Measurements from ENCODE around the gene MAPKAPK2. TPM values are rescaled to one million over a fixed set of nuclear protein-coding genes. Genes with fewer than 3 reads are reported as not detected.

The MAPKAPK2 gene
- total RNA-seq, 2 experiments from 2014 or later = 62.8 to 64.7 TPM

DNA sequence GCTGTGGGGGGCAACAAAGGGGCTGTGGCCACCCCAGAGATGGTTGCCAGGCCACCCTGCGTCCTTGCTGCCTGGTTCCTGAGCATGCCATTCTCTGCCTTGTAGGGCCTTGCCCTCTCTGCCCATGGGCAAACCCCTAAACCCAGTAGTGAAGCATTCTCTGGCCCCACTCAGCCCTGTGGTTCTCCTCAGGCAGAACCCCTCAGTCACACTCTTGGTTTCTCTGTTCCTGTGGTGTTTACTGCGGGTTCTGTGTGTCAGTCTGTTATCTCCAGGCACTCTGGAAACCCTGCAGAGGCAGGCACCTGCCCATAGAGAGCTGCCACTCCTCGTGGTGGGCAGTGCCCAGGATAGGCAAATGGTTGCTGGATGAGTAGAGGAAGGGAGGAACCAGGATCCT, 44.8 kb downstream of the MAPKAPK2 start:
- no peak for ATAC-seq
- Mint-ChIP-seq H3K9me3 (ENCODE audit: low read depth) (no peaks in the 10 kb centered on the region), H3K4me3 (no peak overlapping the region), H3K27ac (peak overlapping the region; percentile 9), H3K27me3 (no peaks in the 10 kb centered on the region), H3K36me3 (ENCODE audit: low read depth) (peaks cover 25% of the 10 kb centered on the region), H3K4me1 (peaks cover 32% of the 10 kb centered on the region)
- intact Hi-C loops (cut with DNase I, micrococcal nuclease) = loop anchor here in 1 of 2 experiments (5.0 kb wide), 2 partner anchors 42 to 253 kb away; no protein-coding TSS in a partner anchor
- no peak for DNase-seq
- ChIA-PET CTCF (interaction anchor here (1.0 to 2.2 kb wide), 3 partner anchors 10 to 79 kb away, joined by 3 to 12 read pairs (median 3); no protein-coding TSS in a partner anchor), POLR2A (no interaction called here)

DNA sequence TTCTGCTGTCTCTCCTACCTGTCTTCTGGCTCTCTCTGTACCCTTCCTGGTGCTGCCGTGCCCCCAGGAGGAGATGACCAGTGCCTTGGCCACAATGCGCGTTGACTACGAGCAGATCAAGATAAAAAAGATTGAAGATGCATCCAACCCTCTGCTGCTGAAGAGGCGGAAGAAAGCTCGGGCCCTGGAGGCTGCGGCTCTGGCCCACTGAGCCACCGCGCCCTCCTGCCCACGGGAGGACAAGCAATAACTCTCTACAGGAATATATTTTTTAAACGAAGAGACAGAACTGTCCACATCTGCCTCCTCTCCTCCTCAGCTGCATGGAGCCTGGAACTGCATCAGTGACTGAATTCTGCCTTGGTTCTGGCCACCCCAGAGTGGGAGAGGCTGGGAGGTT, 47.8 kb downstream of the MAPKAPK2 start:
- Mint-ChIP-seq H3K36me3 (ENCODE audit: low read depth) (peaks cover 29% of the 10 kb centered on the region), H3K27me3 (no peaks in the 10 kb centered on the region), H3K4me3 (no peak overlapping the region), H3K4me1 (peaks cover 34% of the 10 kb centered on the region), H3K9me3 (ENCODE audit: low read depth) (no peaks in the 10 kb centered on the region), H3K27ac (no peak overlapping the region)
- intact Hi-C loops (cut with DNase I, micrococcal nuclease) = no loop called here
- CTCF ChIA-PET = interaction anchor here (0.7 to 7.5 kb wide), 3 partner anchors 37 to 124 kb away, joined by 3 to 198 read pairs (median 3); no protein-coding TSS in a partner anchor
- POLR2A ChIA-PET = no interaction called here
- DNase-seq (no peak), ATAC-seq (no peak)

DNA sequence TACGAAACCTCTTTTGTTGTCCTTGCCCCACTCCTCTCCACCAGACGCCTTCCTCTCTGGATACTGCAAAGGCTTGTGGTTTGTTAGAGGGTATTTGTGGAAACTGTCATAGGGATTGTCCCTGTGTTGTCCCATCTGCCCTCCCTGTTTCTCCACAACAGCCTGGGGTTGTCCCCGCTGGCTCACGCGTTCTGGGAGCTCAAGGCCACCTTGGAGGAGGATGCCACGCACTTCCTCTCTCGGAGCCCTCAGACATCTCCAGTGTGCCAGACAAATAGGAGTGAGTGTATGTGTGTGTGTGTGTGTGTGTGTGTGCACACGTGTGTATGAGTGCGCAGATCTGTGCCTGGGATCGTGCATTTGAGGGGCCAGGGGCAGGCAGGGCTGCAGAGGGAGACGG, 48.3 kb downstream of the MAPKAPK2 start:
- H3K36me3 Mint-ChIP-seq (ENCODE audit: low read depth) = peaks cover 29% of the 10 kb centered on the region
- H3K4me1 Mint-ChIP-seq = peaks cover 39% of the 10 kb centered on the region
- ChIA-PET POLR2A (no interaction called here), CTCF (interaction anchor here (0.7 to 7.5 kb wide), 7 partner anchors 16 to 201 kb away, joined by 3 to 198 read pairs (median 12); no protein-coding TSS in a partner anchor)
- no peaks in the 10 kb centered on the region for H3K27me3 Mint-ChIP-seq
- DNase-seq (no peak), ATAC-seq (no peak)
- no peak overlapping the region for H3K4me3 Mint-ChIP-seq
- H3K9me3 Mint-ChIP-seq (ENCODE audit: low read depth) = no peaks in the 10 kb centered on the region
- intact Hi-C loops (cut with DNase I, micrococcal nuclease) = no loop called here
- H3K27ac Mint-ChIP-seq = no peak overlapping the region

DNA sequence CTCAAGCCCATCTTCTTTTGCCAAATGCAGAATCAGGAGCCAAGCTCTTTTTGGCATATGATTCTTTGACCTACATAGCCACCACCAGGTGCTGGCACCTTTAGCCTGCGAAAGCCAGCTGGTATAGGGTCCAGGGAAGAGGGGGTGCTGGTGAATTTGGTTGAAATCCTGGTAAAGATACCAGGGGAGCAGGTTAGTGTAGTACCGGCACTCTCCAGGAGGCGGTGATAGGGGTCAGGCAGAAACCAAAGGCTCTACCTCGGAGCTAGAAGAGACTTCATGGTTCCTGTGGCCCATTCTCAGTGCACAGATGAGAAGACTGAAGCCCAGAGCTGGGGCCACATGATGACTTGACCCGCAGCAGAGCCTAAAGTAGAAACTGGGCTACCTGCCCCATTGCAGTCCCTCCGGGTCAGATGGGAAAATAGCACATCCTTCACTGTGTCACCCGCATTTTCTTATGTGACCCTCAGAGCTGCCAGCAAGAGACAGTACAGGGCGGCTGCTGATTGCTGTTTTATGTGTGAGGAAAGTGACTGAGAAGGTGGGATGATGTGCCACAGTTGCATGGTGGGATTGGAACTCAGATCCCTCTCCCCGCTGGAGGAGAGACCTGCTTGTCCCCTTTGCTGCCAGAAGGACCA, 49.9 kb downstream of the MAPKAPK2 start:
- intact Hi-C loops (cut with DNase I, micrococcal nuclease) = loop anchor here (1.0 to 2.0 kb wide), 3 partner anchors 74 to 248 kb away; no protein-coding TSS in a partner anchor
- H3K27ac Mint-ChIP-seq = no peak overlapping the region

DNA sequence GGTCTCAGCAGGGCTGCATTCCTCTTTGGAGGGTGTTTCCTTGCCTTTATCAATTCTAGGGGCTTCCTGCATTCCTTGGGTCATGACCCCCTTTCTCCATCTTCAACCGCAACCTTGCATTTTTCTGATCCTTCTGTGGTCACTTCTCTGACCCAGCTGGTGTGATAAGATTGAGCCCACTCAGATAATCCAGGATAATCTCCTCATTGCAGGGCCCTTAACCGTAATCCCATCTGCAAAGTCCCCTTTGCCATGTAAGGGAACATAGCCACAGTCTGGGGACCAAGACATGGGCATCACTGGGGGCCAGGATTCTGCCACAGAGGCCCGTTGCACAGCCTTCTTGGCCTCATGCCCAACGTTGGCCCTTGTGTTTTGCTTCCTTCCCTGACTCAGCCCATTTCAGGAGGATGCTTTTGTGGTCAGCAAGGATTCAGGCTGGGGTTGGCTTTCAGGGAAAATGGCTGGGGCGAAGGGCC, 50.9 kb downstream of the MAPKAPK2 start:
- Mint-ChIP-seq H3K27me3 (no peaks in the 10 kb centered on the region), H3K9me3 (ENCODE audit: low read depth) (no peaks in the 10 kb centered on the region), H3K36me3 (ENCODE audit: low read depth) (peaks cover 24% of the 10 kb centered on the region), H3K27ac (no peak overlapping the region), H3K4me3 (no peak overlapping the region), H3K4me1 (peaks cover 61% of the 10 kb centered on the region)
- DNase-seq (no peak), ATAC-seq (no peak)
- ChIA-PET CTCF (interaction anchor here (0.7 to 7.5 kb wide), 40 partner anchors 9 to 764 kb away, joined by 3 to 198 read pairs (median 9); partner anchors contain the start of genes FCMR, IL24 and MAPKAPK2), POLR2A (interaction anchor here (0.6 kb wide), 1 partner anchor 69 kb away, joined by 3 read pairs; no protein-coding TSS in a partner anchor)
- intact Hi-C loops (cut with DNase I, micrococcal nuclease) = loop anchor here in 1 of 2 experiments (2.0 kb wide), 1 partner anchor 247 kb away; no protein-coding TSS in a partner anchor

More for the DNA sequence above, 49.9 kb downstream of the MAPKAPK2 start:
- Mint-ChIP-seq H3K36me3 (ENCODE audit: low read depth) (peaks cover 33% of the 10 kb centered on the region), H3K4me3 (no peak overlapping the region), H3K4me1 (peaks cover 55% of the 10 kb centered on the region), H3K9me3 (ENCODE audit: low read depth) (no peaks in the 10 kb centered on the region), H3K27me3 (no peaks in the 10 kb centered on the region)
- DNase-seq (peak; percentile 89), ATAC-seq (peak; percentile 52)
- ChIA-PET POLR2A (interaction anchor here (0.6 kb wide), 1 partner anchor 199 kb away, joined by 3 read pairs; no protein-coding TSS in a partner anchor), CTCF (interaction anchor here (0.6 to 7.5 kb wide), 60 partner anchors 9 to 765 kb away, joined by 3 to 198 read pairs (median 6); partner anchors contain the start of genes FCMR, IL10, IL20 and IL24)

DNA sequence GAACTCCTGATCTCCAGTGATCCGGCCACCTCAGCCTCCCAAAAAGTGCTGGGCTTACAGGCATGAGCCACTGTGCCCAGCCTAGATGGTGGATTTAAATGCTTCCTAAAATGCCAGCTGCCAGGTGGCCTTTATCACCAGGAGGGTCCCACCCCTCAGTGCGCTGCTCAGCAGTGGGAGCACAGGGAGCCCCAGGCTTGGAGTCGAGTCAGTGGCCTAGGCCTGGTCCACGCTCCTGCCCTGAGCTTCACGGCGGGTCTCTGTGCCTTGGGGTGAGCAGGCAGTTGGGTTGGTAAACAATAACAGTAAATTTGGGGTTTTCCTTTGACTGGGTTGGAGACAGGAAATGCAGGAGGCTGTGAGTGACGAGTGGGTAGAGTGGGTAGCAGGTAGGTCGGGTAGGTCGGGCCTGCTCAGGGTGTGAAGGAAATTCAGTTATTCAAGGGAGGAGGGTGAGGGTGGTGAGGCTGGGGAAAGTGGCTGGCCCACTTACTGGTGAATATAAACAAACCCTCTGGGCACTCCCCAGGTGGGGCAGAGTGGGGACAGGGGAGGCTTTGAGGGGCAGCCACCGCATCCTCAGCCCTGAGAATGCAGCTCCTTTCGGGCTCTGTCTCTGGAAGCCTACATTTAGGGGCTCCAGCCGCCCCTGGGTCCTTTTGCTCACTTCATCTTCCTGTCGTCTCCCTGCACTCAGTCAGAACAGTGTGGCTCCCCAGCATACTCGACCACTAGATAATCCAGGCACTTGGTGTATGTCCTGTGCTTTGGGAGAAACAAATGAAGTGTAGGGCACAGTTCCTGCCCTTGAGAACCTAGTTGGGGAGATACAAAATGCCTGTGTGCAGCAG, 52.4 kb downstream of the MAPKAPK2 start:
- H3K4me3 Mint-ChIP-seq = no peak overlapping the region
- no peaks in the 10 kb centered on the region for H3K9me3 Mint-ChIP-seq (ENCODE audit: low read depth)
- peaks cover 72% of the 10 kb centered on the region for H3K4me1 Mint-ChIP-seq
- no peaks in the 10 kb centered on the region for H3K27me3 Mint-ChIP-seq
- ATAC-seq (no peak), DNase-seq (peak; percentile 41)
- H3K36me3 Mint-ChIP-seq (ENCODE audit: low read depth) = peaks cover 21% of the 10 kb centered on the region
- intact Hi-C loops (cut with DNase I, micrococcal nuclease) = no loop called here
- H3K27ac Mint-ChIP-seq = peak overlapping the region; percentile 62
- ChIA-PET POLR2A (interaction anchor here (0.6 kb wide), 1 partner anchor 87 kb away, joined by 3 read pairs; no protein-coding TSS in a partner anchor), CTCF (interaction anchor here (0.6 to 7.5 kb wide), 16 partner anchors 11 to 372 kb away, joined by 3 to 198 read pairs (median 7); no protein-coding TSS in a partner anchor)

DNA sequence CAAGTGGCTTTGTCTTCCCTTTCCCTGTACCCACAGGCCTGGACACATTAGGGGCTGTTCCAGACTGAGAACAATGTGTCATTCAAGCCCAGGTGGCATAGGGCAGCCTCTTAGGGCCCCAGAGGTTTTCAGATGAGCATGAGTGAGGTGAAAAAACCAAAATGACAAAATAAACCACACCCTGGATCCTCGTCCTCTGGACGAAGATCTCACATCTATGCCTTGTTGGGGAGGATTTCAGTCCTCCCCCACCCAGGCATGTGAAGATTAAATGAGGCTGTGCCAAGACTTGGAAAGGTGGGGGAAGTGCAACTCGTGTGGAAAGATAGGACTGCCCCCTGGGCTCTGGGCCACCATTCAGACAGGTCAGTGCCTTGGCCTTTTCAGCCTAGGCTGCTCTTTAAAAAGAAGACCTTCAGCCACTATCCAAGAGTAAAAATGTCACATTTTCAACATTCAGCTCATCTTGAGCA, 53.1 kb downstream of the MAPKAPK2 start:
- H3K27me3 Mint-ChIP-seq = no peaks in the 10 kb centered on the region
- intact Hi-C loops (cut with DNase I, micrococcal nuclease) = loop anchor here (2.0 kb wide), 3 partner anchors 19 to 31 kb away; no protein-coding TSS in a partner anchor

GRCh38 chr1:206738370-206739366, 54.0 kb downstream of the MAPKAPK2 start:
- peak overlapping the region; percentile 20 for H3K4me3 Mint-ChIP-seq
- ATAC-seq = no peak

More for the DNA sequence above, 53.1 kb downstream of the MAPKAPK2 start:
- Mint-ChIP-seq H3K9me3 (ENCODE audit: low read depth) (no peaks in the 10 kb centered on the region), H3K36me3 (ENCODE audit: low read depth) (peaks cover 19% of the 10 kb centered on the region), H3K4me1 (peaks cover 77% of the 10 kb centered on the region), H3K27ac (peak overlapping the region; percentile 51), H3K4me3 (no peak overlapping the region)
- ATAC-seq = peak; percentile 50
- CTCF ChIA-PET = interaction anchor here (0.5 to 7.5 kb wide), 12 partner anchors 11 to 253 kb away, joined by 3 to 198 read pairs (median 4); no protein-coding TSS in a partner anchor
- DNase-seq = peak; percentile 52
- POLR2A ChIA-PET = no interaction called here

DNA sequence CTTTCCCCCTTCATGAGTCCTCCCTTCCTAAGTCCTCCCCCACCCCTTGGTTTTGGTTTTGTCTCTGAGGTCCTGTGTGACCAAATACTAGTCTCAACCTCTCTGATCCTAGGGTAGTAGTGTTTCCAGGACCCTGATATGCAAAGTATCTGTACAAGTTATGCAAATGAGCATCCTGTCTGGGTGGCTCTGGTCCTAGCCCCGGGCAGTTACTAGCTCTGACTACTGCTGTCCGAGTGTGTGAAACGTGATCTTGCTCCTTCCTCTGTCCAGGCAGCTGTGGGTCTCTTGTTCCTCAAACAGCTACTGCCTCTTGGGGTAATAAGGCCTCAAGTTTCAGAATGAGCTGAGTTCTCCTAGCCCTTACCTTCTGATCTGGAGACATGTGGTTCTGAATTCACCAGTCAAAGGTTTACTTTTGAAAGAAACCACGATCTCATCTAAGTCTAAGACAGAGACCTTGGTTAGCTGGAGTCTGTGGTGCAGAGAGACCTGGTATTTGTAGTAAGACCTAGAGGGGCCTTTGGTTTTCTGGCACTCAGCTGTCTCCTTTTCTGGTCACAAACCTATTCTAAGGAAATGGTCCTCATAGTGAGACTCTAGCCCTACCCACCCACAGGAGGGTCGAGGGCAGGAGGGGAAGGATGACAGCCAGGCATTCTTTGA, 54.8 kb downstream of the MAPKAPK2 start:
- CTCF ChIA-PET = interaction anchor here (0.6 to 2.2 kb wide), 25 partner anchors 9 to 242 kb away, joined by 3 to 23 read pairs (median 5); partner anchors contain the start of genes DYRK3, FCMR, IL10 and IL20
- Mint-ChIP-seq H3K36me3 (ENCODE audit: low read depth) (peaks cover 12% of the 10 kb centered on the region), H3K9me3 (ENCODE audit: low read depth) (no peaks in the 10 kb centered on the region), H3K4me3 (peak overlapping the region; percentile 20), H3K27me3 (no peaks in the 10 kb centered on the region), H3K27ac (peak overlapping the region; percentile 82), H3K4me1 (peaks cover 86% of the 10 kb centered on the region)
- peak; percentile 85 for ATAC-seq
- POLR2A ChIA-PET = interaction anchor here (0.7 to 1.5 kb wide), 4 partner anchors 30 to 269 kb away, joined by 3 to 7 read pairs (median 3); partner anchors contain the start of gene IKBKE
- DNase-seq = peak; percentile 53
- intact Hi-C loops (cut with DNase I, micrococcal nuclease) = loop anchor here (1.0 to 2.0 kb wide), 5 partner anchors 17 to 64 kb away; no protein-coding TSS in a partner anchor

More at GRCh38 chr1:206738370-206739366, 54.0 kb downstream of the MAPKAPK2 start:
- Mint-ChIP-seq H3K36me3 (ENCODE audit: low read depth) (peaks cover 14% of the 10 kb centered on the region), H3K9me3 (ENCODE audit: low read depth) (no peaks in the 10 kb centered on the region), H3K27ac (peak overlapping the region; percentile 82), H3K4me1 (peaks cover 84% of the 10 kb centered on the region), H3K27me3 (no peaks in the 10 kb centered on the region)
- ChIA-PET POLR2A (interaction anchor here (0.9 to 1.5 kb wide), 2 partner anchors 31 to 65 kb away, joined by 3 to 7 read pairs; no protein-coding TSS in a partner anchor), CTCF (interaction anchor here (0.5 to 7.5 kb wide), 22 partner anchors 10 to 252 kb away, joined by 3 to 198 read pairs (median 4); partner anchors contain the start of genes FCMR, IL10 and IL20)
- DNase-seq = peak; percentile 38
- intact Hi-C loops (cut with DNase I, micrococcal nuclease) = loop anchor here (1.0 to 2.0 kb wide), 5 partner anchors 18 to 65 kb away; no protein-coding TSS in a partner anchor

Data from activated CD4-positive, alpha-beta T cell treated with anti-CD3 and anti-CD28 coated beads for 36 hours (primary cell).